Activated CD8-positive, alpha-beta memory T cell treated with anti-CD3 and anti-CD28 coated beads for 4 hours (primary cell): ENCODE data around the gene PRKCE.
"Not testable (repeated sequence)": the region's sequence is repeated elsewhere in the genome, so short reads cannot be mapped to it uniquely, and the experiment has no call there.

ENCODE experiments used
- DNase-seq, 2 donors: peaks; one replicate each; pipeline ENCODE4 v3.0.0-alpha.2; 2020; ENCODE audit warnings: low read depth in 2 of 2

PRKCE gene

GRCh38 chr2:45888641-45889040 lies 237.2 kb downstream of the PRKCE start:
- no peak for DNase-seq

- DNase-seq, result no peak
Measured at GRCh38 chr2:45889053-45889452, 237.6 kb downstream of the PRKCE start.

GRCh38 chr2:45889620-45890370 lies 238.3 kb downstream of the PRKCE start:
- DNase-seq, result no peak

- not testable (repeated sequence) for DNase-seq
Measured at GRCh38 chr2:45890371-45890646, 238.8 kb downstream of the PRKCE start.

- no peak for DNase-seq
Measured at GRCh38 chr2:45890819-45891218, 239.3 kb downstream of the PRKCE start.

GRCh38 chr2:45891719-45892424 lies 240.4 kb downstream of the PRKCE start:
- DNase-seq, result no peak

GRCh38 chr2:45892425-45892745 lies 240.9 kb downstream of the PRKCE start:
- DNase-seq, result no peak

- no peak for DNase-seq
Measured at GRCh38 chr2:45892757-45893156, 241.3 kb downstream of the PRKCE start.

- DNase-seq, result no peak
Measured at GRCh38 chr2:45894211-45894610, 242.7 kb downstream of the PRKCE start.

GRCh38 chr2:45895241-45895861 lies 243.9 kb downstream of the PRKCE start:
- DNase-seq, result no peak

GRCh38 chr2:45896311-45896710 lies 244.8 kb downstream of the PRKCE start:
- DNase-seq, result no peak

GRCh38 chr2:45897842-45898241 lies 246.4 kb downstream of the PRKCE start:
- DNase-seq, result no peak

- DNase-seq, result no peak
Measured at GRCh38 chr2:45898819-45899218, 247.3 kb downstream of the PRKCE start.

- DNase-seq, result no peak
Measured at GRCh38 chr2:45899926-45900325, 248.5 kb downstream of the PRKCE start.

- DNase-seq, result no peak
Measured at GRCh38 chr2:45901468-45902032, 250.1 kb downstream of the PRKCE start.

- DNase-seq, result no peak
Measured at GRCh38 chr2:45902380-45902779, 250.9 kb downstream of the PRKCE start.

- DNase-seq, result no peak
Measured at GRCh38 chr2:45902781-45903375, 251.4 kb downstream of the PRKCE start.

- DNase-seq, result no peak
Measured at GRCh38 chr2:45904267-45904945, 252.9 kb downstream of the PRKCE start.

GRCh38 chr2:45904946-45905631 lies 253.6 kb downstream of the PRKCE start:
- DNase-seq, result no peak

- DNase-seq, result no peak
Measured at GRCh38 chr2:45905632-45905958, 254.1 kb downstream of the PRKCE start.

- no peak for DNase-seq
Measured at GRCh38 chr2:45907592-45907991, 256.1 kb downstream of the PRKCE start.
